ENCODE results near the gene SHISA6.

SHISA6 gene

GRCh38 chr17:11240841-11241610, at the start of gene SHISA6:
SHISA6 (plus strand) TSS chr17:11241213.
- DNase-seq, result no peak

GRCh38 chr17:11195801-11196200, 45.2 kb upstream of the SHISA6 start:
- no peak for DNase-seq

- no peak for DNase-seq
These were observed 36.0 kb upstream of the SHISA6 start for GRCh38 chr17:11204991-11205390.

GRCh38 chr17:11205659-11206058, 35.4 kb upstream of the SHISA6 start:
- DNase-seq, result no peak

GRCh38 chr17:11209906-11210305, 31.1 kb upstream of the SHISA6 start:
- DNase-seq, result no peak

GRCh38 chr17:11212792-11213191, 28.2 kb upstream of the SHISA6 start:
- no peak for DNase-seq

- no peak for DNase-seq
These were observed 24.0 kb upstream of the SHISA6 start for GRCh38 chr17:11216976-11217375.

GRCh38 chr17:11221196-11221595, 19.8 kb upstream of the SHISA6 start:
- DNase-seq, result no peak

- DNase-seq, result no peak
These were observed 19.3 kb upstream of the SHISA6 start for GRCh38 chr17:11221721-11222120.

GRCh38 chr17:11238705-11239104, 2.3 kb upstream of the SHISA6 start:
- no peak for DNase-seq

GRCh38 chr17:11239379-11239970, 1.5 kb upstream of the SHISA6 start:
- no peak for DNase-seq

- DNase-seq, result no peak
These were observed 772 bp upstream of the SHISA6 start for GRCh38 chr17:11240041-11240840.

- no peak for DNase-seq
These were observed 706 bp downstream of the SHISA6 start for GRCh38 chr17:11241611-11242226.

- no peak for DNase-seq
These were observed 1.4 kb downstream of the SHISA6 start for GRCh38 chr17:11242411-11242810.

- no peak for DNase-seq
These were observed 3.8 kb downstream of the SHISA6 start for GRCh38 chr17:11244776-11245175.

GRCh38 chr17:11245187-11245586, 4.2 kb downstream of the SHISA6 start:
- no peak for DNase-seq

- no peak for DNase-seq
These were observed 4.8 kb downstream of the SHISA6 start for GRCh38 chr17:11245791-11246190.

- DNase-seq, result no peak
These were observed 9.1 kb downstream of the SHISA6 start for GRCh38 chr17:11250161-11250560.

GRCh38 chr17:11251561-11252107, 10.6 kb downstream of the SHISA6 start:
- no peak for DNase-seq

GRCh38 chr17:11252146-11252545, 11.1 kb downstream of the SHISA6 start:
- no peak for DNase-seq

- DNase-seq, result no peak
These were observed 15.9 kb downstream of the SHISA6 start for GRCh38 chr17:11256877-11257276.

- no peak for DNase-seq
These were observed 23.3 kb downstream of the SHISA6 start for GRCh38 chr17:11264183-11264871.
